ENCODE measurements around the gene RAB40B. TPM values are rescaled to one million over a fixed set of nuclear protein-coding genes. Genes with fewer than 3 reads are reported as not detected.

The RAB40B gene
- total RNA-seq, 1 donor from 2014 or later: 3.2 TPM

GRCh38 chr17:82615084-82616020 is 83.1 kb downstream of the RAB40B start:
- no peak for DNase-seq (ENCODE audit: low read depth in 2 of 2)

GRCh38 chr17:82614095-82614631 is 84.3 kb downstream of the RAB40B start:
- no peak for DNase-seq (ENCODE audit: low read depth in 2 of 2)

GRCh38 chr17:82613283-82614094 is 85.0 kb downstream of the RAB40B start:
- DNase-seq (ENCODE audit: low read depth in 2 of 2): no peak

GRCh38 chr17:82611140-82612058 is 87.1 kb downstream of the RAB40B start:
- DNase-seq (ENCODE audit: low read depth in 2 of 2): no peak

- no peak for DNase-seq (ENCODE audit: low read depth in 2 of 2)
These were observed 88.8 kb downstream of the RAB40B start for GRCh38 chr17:82609655-82610054.

- DNase-seq (ENCODE audit: low read depth in 2 of 2): no peak
These were observed 89.7 kb downstream of the RAB40B start for GRCh38 chr17:82608816-82609215.

GRCh38 chr17:82605939-82606600 is 92.4 kb downstream of the RAB40B start:
- no peak for DNase-seq (ENCODE audit: low read depth in 2 of 2)

Other genes starting within 250 kb of the RAB40B start
- gene CYBC1, start 247.9 kb downstream of the RAB40B start, total RNA-seq: 31.8 and 57.1 TPM in 2 replicates
- gene NARF, start 240.0 kb downstream of the RAB40B start, total RNA-seq: 50.1 and 96.2 TPM in 2 replicates
- 15.0 and 24.8 TPM in 2 replicates for gene FOXK2, start 179.0 kb downstream of the RAB40B start, total RNA-seq
- 50.8 and 69.8 TPM in 2 replicates for gene WDR45B, start 50.3 kb downstream of the RAB40B start, total RNA-seq
- 9.1 and 10.5 TPM in 2 replicates for gene FN3KRP, start 18.0 kb upstream of the RAB40B start, total RNA-seq
- gene FN3K, start 36.9 kb upstream of the RAB40B start, total RNA-seq: 3.3 and 4.0 TPM in 2 replicates
- 44.8 and 45.8 TPM in 2 replicates for gene TBCD, start 53.4 kb upstream of the RAB40B start, total RNA-seq
- under 0.01 TPM in 2 replicates for gene ZNF750, start 141.3 kb upstream of the RAB40B start, total RNA-seq